GM19468 (cell line): ENCODE measurements around the gene LKAAEAR1.
"Not testable (repeated sequence)": the region's sequence is repeated elsewhere in the genome, so short reads cannot be mapped to it uniquely, and the experiment has no call there.

ENCODE experiments used
- ATAC-seq: cut with Tn5 transposase; IDR thresholded peaks from one replicate; pipeline ENCODE4 v1.9.1; 2021; ENCODE audit warnings: mild to moderate bottlenecking, moderate library complexity, moderate number of reproducible peaks; ENCODE audit not compliant: unreplicated experiment; ENCODE audit errors: extremely low read depth

The LKAAEAR1 gene

DNA sequence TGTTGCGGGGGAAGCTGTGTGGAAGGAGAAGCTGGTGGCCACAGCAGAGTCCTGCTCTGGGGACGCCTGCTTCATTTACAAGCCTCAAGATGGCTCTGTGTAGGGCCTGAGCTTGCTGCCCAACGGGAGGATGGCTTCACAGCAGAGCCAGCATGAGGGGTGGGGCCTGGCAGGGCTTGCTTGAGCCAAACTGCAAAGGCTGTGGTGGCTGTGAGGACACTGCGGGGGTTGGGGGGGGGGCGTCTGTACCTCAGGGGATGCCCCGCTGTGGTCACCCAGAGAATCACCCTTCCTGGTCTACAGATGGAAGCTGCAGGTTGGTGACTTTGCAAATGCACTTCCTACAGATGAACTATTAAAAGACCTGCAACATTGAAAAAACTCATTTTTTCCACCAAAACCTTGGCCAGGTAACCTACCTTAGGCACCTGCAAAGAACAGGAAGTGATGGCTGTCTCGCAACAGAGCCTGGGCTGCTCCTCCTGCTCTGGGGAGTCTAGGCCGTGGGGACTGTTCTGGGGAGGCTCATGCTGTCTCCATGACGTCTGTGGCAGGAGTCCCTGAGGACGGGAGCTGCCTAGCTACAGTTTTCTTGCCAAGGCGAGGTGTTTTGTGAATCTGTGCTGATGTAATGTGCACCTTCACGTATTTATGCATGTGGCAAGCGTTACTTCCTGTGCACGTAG lies 15.8 kb upstream of the LKAAEAR1 start:
- no peak for ATAC-seq

DNA sequence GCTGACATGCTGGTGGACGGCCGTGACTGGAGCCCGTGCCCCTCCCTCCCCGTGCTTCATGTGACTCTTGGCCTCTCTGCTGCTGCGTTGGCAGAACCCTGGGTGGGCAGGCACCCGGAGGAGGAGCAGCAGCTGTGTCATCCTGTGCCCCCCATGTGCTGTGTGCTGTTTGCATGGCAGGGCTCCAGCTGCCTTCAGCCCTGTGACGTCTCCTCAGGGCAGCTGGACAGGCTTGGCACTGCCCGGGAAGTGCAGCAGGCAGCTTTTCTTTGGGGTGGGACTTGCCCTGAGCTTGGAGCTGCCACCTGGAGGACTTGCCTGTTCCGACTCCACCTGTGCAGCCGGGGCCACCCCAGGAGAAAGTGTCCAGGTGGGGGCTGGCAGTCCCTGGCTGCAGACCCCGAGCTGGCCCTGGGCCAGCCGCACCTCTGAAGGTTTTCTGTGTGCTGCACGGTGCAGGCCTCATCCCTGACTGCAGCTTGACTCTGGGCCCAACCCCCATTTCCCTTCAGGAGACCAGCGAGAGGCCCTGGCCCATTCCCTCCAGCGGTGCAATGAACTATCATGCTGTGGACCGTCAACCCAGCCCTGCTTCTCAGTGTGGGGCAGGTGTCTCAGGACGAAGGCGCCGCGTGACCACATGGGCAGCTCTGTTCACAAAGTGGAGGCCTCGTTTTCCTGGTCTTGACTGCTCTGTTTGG lies 15.0 kb upstream of the LKAAEAR1 start:
- ATAC-seq: no peak

DNA sequence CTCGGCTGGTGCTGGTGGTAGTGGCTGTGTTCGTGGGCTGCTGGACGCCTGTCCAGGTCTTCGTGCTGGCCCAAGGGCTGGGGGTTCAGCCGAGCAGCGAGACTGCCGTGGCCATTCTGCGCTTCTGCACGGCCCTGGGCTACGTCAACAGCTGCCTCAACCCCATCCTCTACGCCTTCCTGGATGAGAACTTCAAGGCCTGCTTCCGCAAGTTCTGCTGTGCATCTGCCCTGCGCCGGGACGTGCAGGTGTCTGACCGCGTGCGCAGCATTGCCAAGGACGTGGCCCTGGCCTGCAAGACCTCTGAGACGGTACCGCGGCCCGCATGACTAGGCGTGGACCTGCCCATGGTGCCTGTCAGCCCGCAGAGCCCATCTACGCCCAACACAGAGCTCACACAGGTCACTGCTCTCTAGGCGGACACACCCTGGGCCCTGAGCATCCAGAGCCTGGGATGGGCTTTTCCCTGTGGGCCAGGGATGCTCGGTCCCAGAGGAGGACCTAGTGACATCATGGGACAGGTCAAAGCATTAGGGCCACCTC lies 14.3 kb upstream of the LKAAEAR1 start:
- no peak for ATAC-seq

DNA sequence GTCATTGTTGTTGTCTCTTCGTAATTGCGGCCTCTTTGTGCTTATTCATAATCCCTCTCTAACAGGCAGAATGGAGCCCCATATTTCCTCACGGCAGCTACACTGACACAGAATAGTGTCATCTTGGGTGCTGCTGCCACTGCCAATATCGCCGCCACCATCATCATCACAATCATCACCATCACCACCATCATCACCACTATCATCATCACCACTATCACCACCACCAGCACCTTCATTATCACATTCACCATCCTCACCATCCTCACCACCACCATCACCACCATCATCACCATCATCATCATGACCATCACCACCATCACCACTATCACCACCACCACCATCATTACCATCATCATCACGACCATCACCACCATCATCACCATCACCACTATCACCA lies 12.3 kb upstream of the LKAAEAR1 start:
- no peak for ATAC-seq

DNA sequence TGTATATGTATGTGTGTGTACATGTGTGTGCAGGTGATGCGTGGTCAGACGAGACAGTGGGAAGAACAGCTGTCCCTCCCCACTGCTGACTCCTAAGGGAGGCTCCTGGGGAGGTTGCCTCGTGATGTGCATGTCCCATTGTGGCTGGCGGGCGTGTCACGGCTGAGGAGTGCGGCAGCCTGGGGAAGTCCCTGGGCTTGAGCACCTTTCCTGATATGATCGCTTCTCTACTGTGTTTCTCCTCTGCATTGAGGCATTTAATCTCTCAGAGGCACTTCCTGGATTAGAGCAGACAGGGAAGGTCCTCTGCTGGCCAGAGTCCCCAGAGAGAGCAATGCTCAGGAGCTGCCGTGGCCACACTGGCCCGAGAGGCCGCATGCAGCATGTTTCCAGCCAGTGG lies 11.7 kb upstream of the LKAAEAR1 start:
- ATAC-seq: no peak

DNA sequence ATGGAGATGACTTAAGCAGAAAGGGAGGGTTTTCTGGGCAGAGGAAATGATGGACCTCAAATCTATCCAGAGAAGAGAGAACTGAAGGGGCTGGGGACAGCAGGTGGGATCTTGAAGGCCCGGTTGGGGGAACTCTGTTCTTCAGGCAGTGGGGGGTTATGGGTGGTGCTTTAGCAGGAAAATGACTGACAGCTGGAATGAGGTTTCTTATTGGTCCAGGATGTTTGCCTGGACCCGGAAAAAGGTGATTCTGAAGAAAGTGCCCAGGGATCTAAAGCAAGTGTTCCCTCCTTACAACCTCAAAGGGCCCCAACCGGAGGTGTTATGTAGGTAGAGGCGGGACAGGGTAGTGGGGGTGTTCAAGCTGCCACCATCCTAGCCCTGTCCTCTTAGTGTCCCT lies 11.3 kb upstream of the LKAAEAR1 start:
- ATAC-seq: no peak

DNA sequence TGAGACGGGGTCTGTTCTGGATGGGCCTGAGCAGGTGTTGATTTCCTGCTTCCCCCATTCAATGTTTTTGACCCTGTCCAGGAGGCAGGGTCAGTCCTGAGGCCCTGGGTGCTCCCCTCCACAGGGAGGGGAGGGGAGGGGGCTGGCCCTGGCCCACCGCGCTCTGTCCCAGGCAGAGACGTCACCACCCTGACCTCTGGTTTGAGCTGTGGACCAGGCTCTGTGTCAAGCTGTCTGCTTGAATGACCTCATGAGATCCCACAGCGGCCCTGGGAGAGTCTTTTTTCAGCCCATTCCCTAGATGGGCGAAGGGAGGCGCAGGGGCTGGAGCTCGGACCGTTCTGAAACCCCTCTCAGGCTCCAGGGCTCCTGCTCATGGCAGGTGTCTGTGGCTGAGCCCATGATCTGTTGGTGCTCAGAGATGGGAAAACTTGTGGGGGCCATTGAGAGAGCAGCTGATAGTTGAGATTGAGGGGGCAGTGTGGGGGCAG lies 8.9 kb upstream of the LKAAEAR1 start:
- no peak for ATAC-seq

DNA sequence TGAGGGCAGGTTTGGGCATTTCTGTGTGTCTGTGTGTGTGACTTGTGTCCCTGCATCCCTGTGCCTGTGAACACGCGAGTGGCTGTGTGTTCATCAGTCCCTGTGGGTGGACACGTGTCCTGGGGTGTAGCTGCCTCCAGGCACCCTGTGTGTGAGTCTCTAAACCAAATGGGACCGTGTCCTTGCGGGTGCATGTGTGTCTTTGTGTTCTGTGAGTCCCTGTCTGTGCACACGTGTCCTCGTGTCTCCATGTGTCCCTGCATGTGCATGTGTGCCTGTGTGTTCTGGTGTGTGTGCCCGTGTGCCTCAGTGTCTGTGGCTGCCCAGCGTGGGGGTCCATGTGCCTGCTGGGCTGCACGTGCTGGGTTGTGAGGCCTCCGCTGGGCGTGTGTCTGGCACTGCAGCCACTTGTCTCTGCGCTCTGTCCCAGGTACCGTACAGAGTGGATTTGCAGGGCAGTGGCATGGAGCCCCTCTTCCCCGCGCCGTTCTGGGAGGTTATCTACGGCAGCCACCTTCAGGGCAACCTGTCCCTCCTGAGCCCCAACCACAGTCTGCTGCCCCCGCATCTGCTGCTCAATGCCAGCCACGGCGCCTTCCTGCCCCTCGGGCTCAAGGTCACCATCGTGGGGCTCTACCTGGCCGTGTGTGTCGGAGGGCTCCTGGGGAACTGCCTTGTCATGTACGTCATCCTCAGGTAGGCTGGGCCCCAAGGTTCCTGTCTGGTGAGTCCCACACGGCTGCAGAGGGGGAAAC lies 8.2 kb upstream of the LKAAEAR1 start:
- no peak for ATAC-seq

DNA sequence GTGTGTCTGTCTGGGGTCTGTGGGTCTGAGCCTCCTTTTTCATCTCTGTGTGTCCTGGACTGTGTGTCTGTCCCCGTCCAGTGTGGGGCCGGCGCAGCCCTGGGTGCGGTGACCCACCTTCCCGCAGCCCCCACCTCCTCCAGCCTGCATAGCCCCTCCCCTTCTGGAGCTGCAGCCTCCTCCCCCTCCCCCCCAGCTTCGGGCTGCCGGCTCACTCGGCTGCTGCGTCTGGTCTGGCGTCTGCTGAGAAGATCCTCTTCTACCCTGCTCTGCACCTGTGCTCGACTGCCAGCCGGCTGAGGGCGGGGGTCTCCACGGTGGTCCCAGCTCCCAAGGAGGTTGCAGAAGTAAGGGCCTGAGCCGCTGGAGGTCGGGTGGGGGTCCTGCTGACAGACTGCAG lies 7.6 kb upstream of the LKAAEAR1 start:
- no peak for ATAC-seq

DNA sequence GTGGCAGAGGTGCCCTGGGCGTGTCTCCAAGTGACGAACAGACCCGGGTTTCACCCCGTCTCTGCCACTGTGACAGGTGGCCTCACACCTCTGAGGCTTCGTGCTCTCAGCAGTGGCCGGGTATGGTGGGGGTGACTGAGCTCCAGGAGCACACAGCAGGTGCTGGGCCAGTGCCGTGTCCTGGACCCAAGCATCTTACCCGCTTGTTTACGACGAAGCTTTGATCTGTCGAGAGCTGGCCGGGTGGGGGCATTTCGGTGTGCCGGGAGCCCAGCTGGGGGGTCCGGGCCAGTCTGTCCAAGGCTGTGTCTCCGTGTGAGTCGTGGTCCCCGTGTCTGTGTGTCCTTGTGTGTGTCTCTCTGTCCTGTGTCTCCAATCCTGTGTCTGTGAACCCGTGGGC lies 7.1 kb upstream of the LKAAEAR1 start:
- ATAC-seq: no peak

DNA sequence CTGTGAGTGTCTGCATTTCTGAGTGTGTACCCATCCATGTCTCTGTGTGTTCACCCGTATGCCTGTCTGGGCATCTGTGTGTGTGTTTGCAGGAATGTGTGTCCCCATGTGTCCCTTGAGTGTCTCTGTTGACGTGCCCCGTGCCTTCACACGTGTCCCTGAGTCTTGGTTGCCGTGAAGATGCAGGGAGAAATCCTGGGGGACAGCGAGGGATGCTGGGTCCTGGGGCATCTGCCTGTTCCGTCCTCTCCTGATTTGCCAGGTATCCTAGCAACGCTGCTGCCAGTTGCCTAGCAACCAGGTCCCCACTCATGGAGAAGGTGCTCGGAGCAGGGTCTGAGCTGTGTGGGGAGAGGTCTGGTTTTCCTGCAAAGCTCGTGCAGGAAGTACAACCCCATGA lies 6.0 kb upstream of the LKAAEAR1 start:
- ATAC-seq: no peak

DNA sequence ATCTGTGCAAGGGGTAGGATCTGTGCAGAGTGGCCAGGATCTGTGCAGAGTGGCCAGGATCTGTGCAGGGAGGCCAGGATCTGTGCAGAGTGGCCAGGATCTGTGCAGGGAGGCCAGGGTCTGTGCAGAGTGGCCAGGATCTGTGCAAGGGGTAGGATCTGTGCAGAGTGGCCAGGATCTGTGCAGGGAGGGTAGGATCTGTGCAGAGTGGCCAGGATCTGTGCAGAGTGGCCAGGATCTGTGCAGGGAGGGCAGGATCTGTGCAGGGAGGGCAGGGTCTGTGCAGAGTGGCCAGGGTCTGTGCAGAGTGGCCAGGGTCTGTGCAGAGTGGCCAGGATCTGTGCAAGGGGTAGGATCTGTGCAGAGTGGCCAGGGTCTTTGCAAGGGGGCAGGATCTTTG lies 4.4 kb upstream of the LKAAEAR1 start:
- not testable (repeated sequence) for ATAC-seq

DNA sequence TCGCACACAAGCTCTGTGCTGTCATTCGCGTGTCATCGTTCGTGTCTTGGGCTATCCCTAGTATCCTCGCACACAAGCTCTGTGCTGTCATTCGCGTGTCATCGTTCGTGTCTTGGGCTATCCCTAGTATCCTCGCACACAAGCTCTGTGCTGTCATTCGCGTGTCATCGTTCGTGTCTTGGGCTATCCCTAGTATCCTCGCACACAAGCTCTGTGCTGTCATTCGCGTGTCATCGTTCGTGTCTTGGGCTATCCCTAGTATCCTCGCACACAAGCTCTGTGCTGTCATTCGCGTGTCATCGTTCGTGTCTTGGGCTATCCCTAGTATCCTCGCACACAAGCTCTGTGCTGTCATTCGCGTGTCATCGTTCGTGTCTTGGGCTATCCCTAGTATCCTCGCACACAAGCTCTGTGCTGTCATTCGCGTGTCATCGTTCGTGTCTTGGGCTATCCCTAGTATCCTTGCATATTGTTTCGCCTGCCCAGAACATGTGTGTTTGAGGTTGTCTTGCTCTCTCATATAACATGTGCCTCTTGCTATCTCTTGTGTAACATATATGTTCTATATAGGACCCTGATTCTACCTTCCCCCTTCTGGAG lies 3.1 kb upstream of the LKAAEAR1 start:
- not testable (repeated sequence) for ATAC-seq

DNA sequence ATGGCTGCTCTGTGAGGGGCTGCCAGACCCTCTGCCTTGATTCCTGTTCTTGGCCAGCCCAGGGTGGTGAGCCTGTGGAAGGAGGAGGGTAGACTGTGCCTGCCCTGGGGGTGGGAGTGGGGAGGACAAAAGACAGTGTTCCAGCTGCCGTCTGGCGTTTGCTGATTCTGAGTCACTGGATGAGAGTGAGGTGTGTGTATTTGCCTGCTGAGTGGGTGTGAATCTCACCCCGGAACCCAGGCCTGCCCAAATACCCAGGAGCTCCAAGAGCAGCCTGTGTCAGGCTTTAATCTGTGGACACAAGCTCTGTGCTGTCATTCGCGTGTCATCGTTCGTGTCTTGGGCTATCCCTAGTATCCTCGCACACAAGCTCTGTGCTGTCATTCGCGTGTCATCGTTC lies 2.6 kb upstream of the LKAAEAR1 start:
- no peak for ATAC-seq

DNA sequence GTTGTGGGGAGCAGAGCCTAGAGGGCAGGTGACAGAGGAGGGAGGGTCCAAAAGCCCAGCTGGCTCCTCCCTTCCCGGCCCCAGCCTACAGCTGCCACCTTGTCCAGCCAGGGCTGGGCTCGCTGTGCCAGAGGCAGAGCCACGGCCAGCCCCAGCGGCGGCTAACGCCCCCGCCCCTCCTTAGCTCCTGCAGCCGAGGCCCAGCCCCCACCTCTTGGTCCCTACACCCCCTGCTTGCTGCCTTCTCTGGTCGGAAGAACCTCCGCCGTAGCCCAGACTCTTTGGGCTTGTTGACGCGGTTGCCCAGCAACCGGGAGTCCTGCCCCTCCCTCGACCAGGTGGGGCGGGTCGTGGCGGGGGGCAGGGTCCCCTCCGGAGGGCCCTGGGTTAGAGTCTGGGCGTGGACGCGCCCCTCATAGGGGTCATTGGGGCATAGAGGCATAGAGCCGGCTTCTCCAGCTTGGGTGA lies 521 bp upstream of the LKAAEAR1 start:
- ATAC-seq: no peak

DNA sequence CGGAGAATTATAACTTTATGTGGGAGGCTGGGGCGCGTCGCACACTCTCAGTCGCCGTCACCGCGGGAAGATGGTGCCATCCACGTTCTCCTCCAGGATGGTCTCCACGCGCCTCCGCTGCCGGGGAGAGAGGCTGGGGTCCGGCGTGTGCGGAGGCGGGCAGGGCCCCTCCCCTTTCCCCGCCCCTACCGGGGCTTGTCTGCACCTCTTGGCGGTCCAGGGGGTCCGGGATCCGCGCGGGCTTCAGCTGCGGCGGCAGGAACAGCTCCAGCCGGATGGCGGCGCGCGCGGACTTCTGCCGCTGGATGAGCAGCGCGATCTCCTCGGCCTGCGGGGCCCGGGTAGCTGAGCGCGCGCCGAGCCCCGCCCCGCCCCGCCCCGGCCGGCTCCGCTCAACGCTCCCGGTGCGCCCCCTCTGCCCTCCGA lies 807 bp downstream of the LKAAEAR1 start:
- ATAC-seq: no peak

DNA sequence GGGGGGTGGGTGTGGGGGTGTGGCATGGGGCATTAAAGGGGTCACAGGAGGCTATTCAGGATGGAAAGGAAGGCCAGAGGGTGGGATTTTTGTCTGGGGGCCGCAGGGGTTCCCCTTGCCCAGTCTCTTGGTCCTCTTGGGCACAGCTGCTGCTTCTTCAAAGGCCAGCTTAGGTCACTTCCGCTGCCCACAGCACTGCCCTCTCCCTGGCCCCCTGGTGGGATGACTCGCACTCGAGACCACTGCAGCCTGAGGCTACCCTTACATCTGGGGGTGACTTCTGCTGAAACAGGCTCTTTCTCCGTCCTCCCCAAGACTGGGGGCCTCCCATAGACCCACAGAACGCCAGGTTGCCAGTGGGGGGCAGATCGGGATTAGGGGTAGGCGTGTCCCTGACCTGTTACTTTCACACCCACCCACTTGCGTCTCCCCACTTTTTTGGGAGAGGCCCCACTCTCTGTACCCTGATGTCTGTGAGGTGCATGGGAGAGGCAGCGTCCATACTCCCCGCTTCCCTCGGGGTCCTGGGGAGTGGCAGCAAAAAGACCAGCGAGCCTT lies 1.3 kb downstream of the LKAAEAR1 start:
- ATAC-seq: no peak

DNA sequence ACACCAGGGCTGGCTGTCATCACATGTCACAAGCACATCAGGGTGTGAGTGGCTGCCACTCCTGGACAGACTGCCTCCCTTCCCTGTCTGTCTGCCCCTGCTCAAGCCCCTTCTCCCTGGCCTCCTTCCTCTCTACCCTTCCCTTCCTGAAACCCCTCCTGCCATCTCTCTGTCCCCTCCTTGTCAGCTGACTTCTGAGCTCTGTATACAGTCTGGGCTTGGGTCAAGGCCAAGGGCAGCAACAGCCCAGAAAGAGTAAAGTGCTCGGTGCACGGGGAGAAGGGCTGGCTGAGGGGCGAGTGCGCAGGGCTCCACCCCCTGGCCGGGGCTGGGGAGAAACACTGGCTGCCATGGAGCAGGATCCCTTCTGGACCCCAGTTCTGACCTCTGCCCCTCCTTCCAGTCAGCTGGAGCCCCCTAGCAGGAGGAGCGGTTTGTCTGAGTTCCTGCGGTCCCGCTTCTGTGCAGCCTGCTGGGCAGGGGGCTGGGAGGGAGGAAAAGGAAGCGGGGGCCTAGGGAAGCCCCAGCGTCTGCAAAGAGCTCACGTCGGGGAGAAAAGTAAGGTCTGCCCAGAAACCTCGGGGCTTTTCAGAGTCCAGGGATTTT lies 2.0 kb downstream of the LKAAEAR1 start:
- ATAC-seq: no peak

DNA sequence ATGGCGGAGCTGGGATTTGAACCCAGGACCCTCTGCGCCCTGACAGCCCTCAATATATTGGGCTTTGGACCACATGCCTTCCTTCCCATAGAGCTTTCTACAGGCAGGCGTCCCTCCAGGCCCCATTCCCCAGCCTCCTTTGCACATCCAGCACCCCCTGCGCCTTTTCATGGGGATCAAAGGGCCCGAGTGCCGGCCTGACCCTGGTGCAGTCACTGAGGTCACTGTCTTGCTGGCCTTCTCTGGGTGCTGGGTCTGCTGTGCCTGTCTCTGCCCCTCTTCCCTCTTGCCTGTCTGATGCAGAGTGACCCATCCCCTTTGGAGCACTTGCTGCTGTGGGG lies 2.6 kb downstream of the LKAAEAR1 start:
- ATAC-seq: no peak
